HCT116 (cell line): ENCODE results near the gene CCDC92. TPM values are rescaled to one million over a fixed set of nuclear protein-coding genes. Genes with fewer than 3 reads are reported as not detected.

Source experiments
- ATAC-seq: fragments of 200-7000 bp; cut with Tn5 transposase; 2 replicates; pipeline ENCODE4 v1.9.1; 2020; ENCODE audit warnings: mild to moderate bottlenecking, moderate library complexity
- BruUV-seq: library from RNA; stranded (reverse); fragments of 400-500 nt; replicated peaks from 2 replicates; lab custom pipeline; 2021; lab: Mats Ljungman, UMichigan
- CTCF ChIA-PET: fragments of 300-600 bp; sonication (Branson Sonifier 250); formaldehyde crosslinking; loops from one replicate; lab custom pipeline; 2021; ENCODE audit warnings: antibody characterized with exemption; lab: Charles Lee
- POLR2A ChIA-PET: fragments of 300-600, 350-600 bp; sonication (Branson Sonifier 250); formaldehyde crosslinking; loops from one replicate; lab custom pipeline; 2021; ENCODE audit warnings: antibody characterized with exemption; lab: Charles Lee
- RAD21 ChIA-PET, 2 experiments: fragments of 300-600 bp; sonication (Branson Sonifier 250); formaldehyde crosslinking; loops; one replicate each; lab custom pipeline; 2023; ENCODE audit warnings: low total read pairs in 2 of 2; ENCODE audit not compliant: uncharacterized antibody in 2 of 2, unreplicated experiment in 2 of 2, low non-redundant PET in 1 of 2; lab: Charles Lee
- DNase-seq: peaks from one replicate; pipeline ENCODE4 v3.0.0-alpha.2; 2010; ENCODE audit warnings: low read depth, low spot score
- H2AFZ ChIP-seq: fragments of 200-600 bp; shearing (Covaris generic), sonication (generic); 2 replicates; pipeline ENCODE4 v1.6.1; 2017; ENCODE audit warnings: low read depth, mixed run types, mixed read lengths, antibody characterized with exemption, low read length; ENCODE audit not compliant: poor library complexity, severe bottlenecking
- H3K27ac ChIP-seq: 2 replicates; pipeline ENCODE4 v1.5.1; 2012; ENCODE audit warnings: low read depth, low read length
- H3K27me3 ChIP-seq: fragments of 200-600 bp; sonication (generic); 2 replicates; pipeline ENCODE4 v1.6.1; 2016; ENCODE audit warnings: mixed run types, low read length, mixed read lengths; ENCODE audit not compliant: insufficient read depth
- H3K36me3 ChIP-seq, 2 experiments: fragments of 200-500 bp in 1 of 2; fragments of 200-600 bp in 1 of 2; sonication (Bioruptor generic) in 1 of 2; sonication (generic) in 1 of 2; 2 replicates each; pipeline versions ENCODE4 v1.5.1 to v1.6.1; 2014 to 2016; ENCODE audit warnings: low read length in 2 of 2, inconsistent platforms in 1 of 2, mixed read lengths in 1 of 2, mixed run types in 1 of 2; ENCODE audit not compliant: insufficient read depth in 2 of 2, control insufficient read depth in 1 of 2
- H3K4me1 ChIP-seq, 2 experiments: fragments of 200-600 bp in 1 of 2; sonication (generic) in 1 of 2; 2 replicates each; pipeline versions ENCODE4 v1.5.1 to v1.6.1; 2012 to 2017; ENCODE audit warnings: low read length in 2 of 2, inconsistent platforms in 1 of 2, mild to moderate bottlenecking in 1 of 2, mixed read lengths in 1 of 2, mixed run types in 1 of 2, moderate library complexity in 1 of 2; ENCODE audit not compliant: insufficient read depth in 2 of 2, control insufficient read depth in 1 of 2
- H3K4me2 ChIP-seq: fragments of 200-600 bp; sonication (generic); 2 replicates; pipeline ENCODE4 v1.6.1; 2017; ENCODE audit warnings: mixed run types, low read length, mixed read lengths
- H3K4me3 ChIP-seq, 2 experiments: fragments of 200-600 bp in 1 of 2; sonication (generic) in 1 of 2; replicated peaks in 1 of 2; 2 replicates each; pipeline ENCODE4 v1.5.1; 2011 to 2016; ENCODE audit warnings: low read length in 2 of 2, control low read depth in 1 of 2, low read depth in 1 of 2, mild to moderate bottlenecking in 1 of 2, mixed read lengths in 1 of 2, mixed run types in 1 of 2
- H3K79me2 ChIP-seq: fragments of 200-600 bp; sonication (generic); 2 replicates; pipeline ENCODE4 v1.6.1; 2017; ENCODE audit warnings: mild to moderate bottlenecking, mixed run types, low read length, moderate library complexity, mixed read lengths; ENCODE audit not compliant: insufficient read depth
- H3K9ac ChIP-seq: fragments of 200-600 bp; sonication (generic); 2 replicates; pipeline ENCODE4 v1.6.1; 2016; ENCODE audit warnings: low read length, mixed read lengths
- H3K9me2 ChIP-seq: fragments of 200-600 bp; sonication (generic), shearing (Covaris generic); 2 replicates; pipeline ENCODE4 v1.6.1; 2017; ENCODE audit warnings: mixed run types, mild to moderate bottlenecking, moderate library complexity; ENCODE audit not compliant: insufficient read depth
- H3K9me3 ChIP-seq, 2 experiments: fragments of 200-500 bp in 1 of 2; fragments of 200-600 bp in 1 of 2; sonication (Bioruptor generic) in 1 of 2; sonication (generic) in 1 of 2; 2 replicates each; pipeline ENCODE4 v1.6.1; 2014 to 2017; ENCODE audit warnings: low read length in 2 of 2, mixed read lengths in 2 of 2, inconsistent platforms in 1 of 2, low read depth in 1 of 2, mild to moderate bottlenecking in 1 of 2, mixed run types in 1 of 2, moderate library complexity in 1 of 2; ENCODE audit not compliant: control insufficient read depth in 1 of 2, insufficient read depth in 1 of 2
- H4K20me1 ChIP-seq: fragments of 200-600 bp; sonication (generic), shearing (Covaris generic); 2 replicates; pipeline ENCODE4 v1.6.1; 2017; ENCODE audit warnings: mixed run types, mild to moderate bottlenecking, moderate library complexity; ENCODE audit not compliant: insufficient read depth
- ATF3 ChIP-seq: IDR thresholded peaks from 2 replicates; pipeline ENCODE4 v1.6.1; 2012
- REST ChIP-seq: IDR thresholded peaks from 2 replicates; pipeline ENCODE4 v1.6.1; 2012; ENCODE audit warnings: low read depth
- SRF ChIP-seq: IDR thresholded peaks from 2 replicates; pipeline ENCODE4 v1.6.1; 2012; ENCODE audit warnings: low read depth
- ZNF274 ChIP-seq: fragments of 200-500 bp; sonication (Bioruptor generic); IDR thresholded peaks from 2 replicates; pipeline ENCODE4 v1.6.1; 2014; ENCODE audit warnings: mild to moderate bottlenecking, low read depth, low read length, inconsistent platforms
- intact Hi-C: fragments of 100-400 bp; cut with micrococcal nuclease; formaldehyde crosslinking; loops from 2 replicates; pipeline ENCODE4 v1.10.0; 2022
- total RNA-seq: library from RNA; stranded (reverse); gene quantifications from one replicate; pipeline ENCODE4 v1.2.1, GENCODE V29; 2021; ENCODE audit not compliant: unreplicated experiment

The CCDC92 gene
- total RNA-seq, 1 experiment from 2014 or later, result 9.7 TPM

- intact Hi-C loops, result no loop called here
- no peaks in the 10 kb centered on the region for H3K27me3 ChIP-seq
- no peaks in the 10 kb centered on the region for H3K36me3 ChIP-seq
- CTCF ChIA-PET, result no interaction called here
- no peak overlapping the region for H2AFZ ChIP-seq
- RAD21 ChIA-PET, result no interaction called here
- no peak for TF ChIP-seq SRF
- TF ChIP-seq REST, result no peak
- TF ChIP-seq ATF3, result no peak
- H3K4me2 ChIP-seq, result no peak overlapping the region
- POLR2A ChIA-PET, result no interaction called here
- no peaks in the 10 kb centered on the region for H3K9me2 ChIP-seq
- no peak for ATAC-seq
- DNase-seq, result no peak
- H3K4me1 ChIP-seq, result no peaks in the 10 kb centered on the region
- no peak overlapping the region for H3K4me3 ChIP-seq
- no peaks in the 10 kb centered on the region for H3K9me3 ChIP-seq
- H3K9ac ChIP-seq, result no peak overlapping the region
- BruUV-seq, result no TSS peak
- no peaks in the 10 kb centered on the region for H3K79me2 ChIP-seq
- no peak overlapping the region for H3K27ac ChIP-seq
- H4K20me1 ChIP-seq, result no peaks in the 10 kb centered on the region
Observed at GRCh38 chr12:123935956-123936355, 36.7 kb downstream of the CCDC92 start.

- Histone ChIP-seq H4K20me1 (no peaks in the 10 kb centered on the region), H2AFZ (no peak overlapping the region), H3K27ac (no peak overlapping the region), H3K4me3 (no peak overlapping the region), H3K9me3 (no peaks in the 10 kb centered on the region), H3K36me3 (no peaks in the 10 kb centered on the region), H3K9ac (no peak overlapping the region), H3K4me2 (no peak overlapping the region), H3K4me1 (no peaks in the 10 kb centered on the region), H3K9me2 (no peaks in the 10 kb centered on the region), H3K27me3 (no peaks in the 10 kb centered on the region), H3K79me2 (no peaks in the 10 kb centered on the region)
- no TSS peak for BruUV-seq
- CTCF ChIA-PET, result no interaction called here
- DNase-seq (no peak), ATAC-seq (no peak)
- RAD21 ChIA-PET, result no interaction called here
- TF ChIP-seq ZNF274, result no peak
- intact Hi-C loops, result no loop called here
- POLR2A ChIA-PET, result no interaction called here
Observed at GRCh38 chr12:123934829-123935228, 37.8 kb downstream of the CCDC92 start.
